ENCODE data around the gene ENDOD1.
"Not testable (repeated sequence)": the region's sequence is repeated elsewhere in the genome, so short reads cannot be mapped to it uniquely, and the experiment has no call there.

The ENDOD1 gene

GRCh38 chr11:95089620-95090542 is at the start of gene ENDOD1:
ENDOD1 (plus strand) TSS chr11:95089846; CDS start chr11:95089928, 82 bp downstream.
- DNase-seq (ENCODE audit: low read depth) = peak; percentile 86

GRCh38 chr11:95042239-95042638 is 47.4 kb upstream of the ENDOD1 start:
- no peak for DNase-seq (ENCODE audit: low read depth)

DNA sequence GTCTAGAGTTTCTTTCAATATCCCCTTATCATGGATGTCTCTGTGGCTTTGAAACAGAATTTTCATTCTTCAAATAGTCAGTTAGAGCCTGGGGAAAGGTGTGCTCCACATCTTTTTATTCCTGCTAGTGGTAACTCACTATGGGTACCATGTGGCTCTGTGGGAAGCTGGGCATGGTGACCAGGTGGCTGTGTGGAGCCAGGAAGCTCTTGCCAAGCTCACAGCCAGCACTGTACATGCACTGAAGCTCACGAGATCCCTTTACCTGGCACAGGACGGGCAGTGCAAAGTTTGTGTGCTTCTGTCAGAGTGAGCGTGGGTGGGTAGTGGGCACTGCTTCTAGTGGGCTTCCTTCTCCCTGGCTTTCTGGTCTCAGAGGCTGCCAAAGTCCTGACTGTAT is 46.7 kb upstream of the ENDOD1 start:
- no peak for DNase-seq (ENCODE audit: low read depth)

DNA sequence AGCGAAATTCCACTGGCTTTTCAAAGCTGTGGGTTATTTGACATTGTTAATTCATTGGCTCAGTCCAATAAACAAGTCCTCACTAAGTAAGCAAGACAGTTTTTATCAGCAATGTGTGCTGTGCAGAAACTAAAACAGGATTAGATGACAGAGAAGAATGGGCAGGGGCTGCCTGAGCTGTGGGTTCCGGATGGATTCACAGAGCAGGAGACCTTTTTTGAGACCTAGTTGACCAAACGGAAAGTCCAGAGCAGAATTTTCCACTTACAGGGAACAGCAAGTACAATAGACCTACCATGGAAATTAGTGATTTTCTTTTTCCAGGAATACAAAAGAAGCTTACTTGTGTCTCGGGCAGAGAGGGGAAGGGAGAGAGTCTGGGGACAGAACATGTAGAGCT is 45.6 kb upstream of the ENDOD1 start:
- DNase-seq (ENCODE audit: low read depth) = no peak

DNA sequence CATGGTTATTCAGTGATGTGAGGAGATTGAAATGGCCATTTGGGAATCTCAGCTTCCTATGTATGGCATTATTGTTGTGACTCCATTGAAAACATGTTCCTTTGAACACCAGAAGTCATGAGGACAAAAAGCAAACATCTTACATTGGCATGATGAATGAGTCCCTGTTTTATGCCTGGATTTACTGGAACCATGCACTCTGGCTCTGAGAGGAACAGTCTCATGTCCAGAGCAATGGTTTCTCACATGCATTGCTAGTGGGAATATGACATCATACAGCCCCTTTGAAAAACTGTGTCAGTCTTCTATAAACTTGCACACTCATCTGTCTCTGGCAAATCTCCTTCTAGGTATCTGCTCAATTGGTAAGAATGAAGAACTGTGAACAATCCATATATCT is 43.8 kb upstream of the ENDOD1 start:
- DNase-seq (ENCODE audit: low read depth) = no peak

- DNase-seq (ENCODE audit: low read depth) = not testable (repeated sequence)
These were observed 40.5 kb upstream of the ENDOD1 start, which contains the start of gene KDM4F for GRCh38 chr11:95049122-95049521. KDM4F (plus strand) TSS chr11:95049422.

GRCh38 chr11:95050595-95051202 is 38.9 kb upstream of the ENDOD1 start:
- no peak for DNase-seq (ENCODE audit: low read depth)

- no peak for DNase-seq (ENCODE audit: low read depth)
These were observed 35.3 kb upstream of the ENDOD1 start for GRCh38 chr11:95054356-95054755.

DNA sequence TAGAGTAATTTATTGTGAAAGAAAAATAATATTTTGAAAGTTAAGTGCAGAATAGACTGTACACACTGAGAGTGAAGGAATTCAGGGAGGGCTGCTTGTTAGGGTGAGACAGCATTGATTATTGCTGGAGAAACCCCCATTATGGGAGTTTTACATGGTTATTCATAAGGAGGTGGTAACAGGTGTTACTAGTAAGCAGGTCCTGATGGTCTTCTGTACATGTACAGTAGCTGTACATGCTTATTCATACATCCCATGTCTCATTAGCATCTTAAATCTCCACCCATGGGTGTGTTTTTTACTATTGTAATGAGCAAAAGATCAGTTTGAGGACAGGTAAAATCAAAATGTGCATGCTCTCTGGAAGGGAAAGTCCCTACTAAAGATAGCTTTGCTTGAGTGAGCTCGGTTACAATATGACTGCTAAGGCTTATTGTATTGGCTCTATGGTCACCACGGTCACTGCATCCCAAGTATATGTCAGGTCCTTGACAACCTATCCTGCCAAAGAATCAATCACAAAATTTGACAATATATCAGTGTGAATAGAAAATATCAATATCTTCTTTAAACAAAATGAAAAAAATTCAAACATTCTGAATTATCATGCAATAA is 34.3 kb upstream of the ENDOD1 start:
- no peak for DNase-seq (ENCODE audit: low read depth)

GRCh38 chr11:95057959-95058358 is 31.7 kb upstream of the ENDOD1 start:
- DNase-seq (ENCODE audit: low read depth) = no peak

GRCh38 chr11:95058621-95059020 is 31.0 kb upstream of the ENDOD1 start:
- DNase-seq (ENCODE audit: low read depth) = no peak

DNA sequence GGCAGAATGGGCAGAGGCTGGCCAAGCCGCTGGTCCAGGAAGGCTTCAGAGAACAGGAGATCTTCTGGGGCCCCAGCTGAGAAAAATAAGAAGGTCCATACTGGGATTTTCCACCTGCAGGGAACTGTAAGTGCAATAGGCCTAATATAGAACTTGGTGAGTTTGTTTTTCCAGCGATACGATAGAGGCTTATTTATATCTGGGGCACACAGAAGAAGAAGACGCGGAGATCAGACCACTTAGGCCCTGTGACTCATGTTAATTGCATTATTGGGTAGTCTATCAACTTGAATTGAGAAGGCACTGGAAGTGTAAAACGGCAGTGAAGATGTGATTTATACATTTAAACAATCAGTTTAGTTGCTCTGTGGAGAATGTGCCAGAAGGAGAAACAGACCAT is 30.6 kb upstream of the ENDOD1 start:
- DNase-seq (ENCODE audit: low read depth) = no peak

DNA sequence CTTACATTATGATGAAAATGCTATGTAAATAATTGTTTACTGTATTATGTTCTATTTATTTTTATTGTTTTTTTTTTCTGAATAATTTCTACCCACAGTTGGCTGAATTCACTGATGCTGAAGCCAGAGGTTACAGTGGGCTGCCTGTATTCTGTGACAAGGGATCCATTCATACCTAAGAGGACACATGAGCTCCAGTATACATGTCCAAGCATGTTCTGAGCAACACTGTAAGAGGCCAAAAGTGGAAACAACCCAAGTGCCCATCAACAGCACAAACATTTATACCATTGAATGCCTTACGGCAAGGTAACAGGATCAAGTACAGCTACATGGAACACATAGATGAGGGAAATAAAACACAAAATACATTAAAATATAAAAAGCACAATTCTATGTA is 24.3 kb upstream of the ENDOD1 start:
- DNase-seq (ENCODE audit: low read depth) = no peak

- DNase-seq (ENCODE audit: low read depth) = no peak
These were observed 23.0 kb upstream of the ENDOD1 start, which contains the start of gene SRSF8 for GRCh38 chr11:95066716-95067038. SRSF8 (plus strand) TSS chr11:95066919; CDS start chr11:95067227, 308 bp downstream.

DNA sequence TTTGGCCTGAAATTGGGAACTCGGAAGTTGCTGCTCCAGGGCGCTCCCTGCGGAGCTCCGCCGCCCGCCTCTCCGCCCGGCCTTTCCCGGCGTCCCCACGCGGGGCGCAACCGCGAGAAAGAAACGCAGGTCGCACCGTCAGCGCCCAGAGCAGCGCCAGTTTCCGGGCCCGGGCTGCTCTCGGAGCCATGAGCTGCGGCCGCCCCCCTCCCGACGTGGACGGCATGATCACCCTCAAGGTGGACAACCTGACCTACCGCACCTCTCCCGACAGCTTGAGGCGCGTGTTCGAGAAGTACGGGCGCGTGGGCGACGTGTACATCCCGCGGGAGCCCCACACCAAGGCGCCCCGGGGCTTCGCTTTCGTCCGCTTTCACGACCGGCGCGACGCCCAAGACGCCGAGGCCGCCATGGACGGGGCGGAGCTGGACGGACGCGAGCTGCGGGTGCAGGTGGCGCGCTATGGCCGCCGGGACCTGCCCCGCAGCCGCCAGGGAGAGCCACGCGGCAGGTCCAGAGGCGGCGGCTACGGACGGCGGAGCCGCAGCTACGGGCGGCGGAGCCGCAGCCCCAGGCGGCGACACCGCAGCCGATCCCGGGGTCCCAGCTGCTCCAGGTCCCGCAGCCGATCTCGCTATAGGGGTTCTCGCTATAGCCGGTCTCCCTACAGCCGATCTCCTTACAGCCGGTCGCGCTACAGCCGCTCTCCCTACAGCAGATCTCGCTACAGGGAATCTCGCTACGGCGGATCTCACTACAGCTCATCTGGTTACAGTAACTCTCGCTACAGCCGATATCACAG is 22.4 kb upstream of the ENDOD1 start:
- DNase-seq (ENCODE audit: low read depth) = peak; percentile 75

GRCh38 chr11:95067841-95068219 is 21.8 kb upstream of the ENDOD1 start:
- DNase-seq (ENCODE audit: low read depth) = no peak

- DNase-seq (ENCODE audit: low read depth) = peak; percentile 43
These were observed 21.1 kb upstream of the ENDOD1 start for GRCh38 chr11:95068549-95068948.

GRCh38 chr11:95070471-95070870 is 19.2 kb upstream of the ENDOD1 start:
- DNase-seq (ENCODE audit: low read depth) = no peak

GRCh38 chr11:95072948-95073347 is 16.7 kb upstream of the ENDOD1 start:
- no peak for DNase-seq (ENCODE audit: low read depth)

GRCh38 chr11:95074792-95075563 is 14.7 kb upstream of the ENDOD1 start:
- DNase-seq (ENCODE audit: low read depth) = no peak

DNA sequence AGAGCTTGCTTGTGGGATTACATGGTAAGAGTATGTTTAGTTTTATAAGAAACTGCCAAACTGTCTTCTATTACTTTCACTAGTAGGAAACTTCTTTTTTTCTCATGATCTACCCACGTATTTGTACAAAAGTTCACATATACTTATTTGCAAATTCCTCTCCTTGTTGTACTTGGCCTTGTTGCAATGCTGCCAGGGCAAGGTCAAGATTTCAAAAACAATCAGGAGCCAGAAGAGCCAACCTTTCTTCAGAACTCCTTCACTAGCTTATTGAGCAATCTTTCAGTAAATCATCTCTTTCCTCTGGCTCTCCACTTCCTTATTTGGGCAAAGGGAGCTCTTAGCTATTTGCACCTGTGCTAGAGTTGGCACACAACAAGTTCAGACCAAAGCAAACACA is 13.2 kb upstream of the ENDOD1 start:
- DNase-seq (ENCODE audit: low read depth) = no peak
